Retinal pigment epithelial cell (primary cell): ENCODE measurements around the gene SLF1.

Source experiments
- DNase-seq: peaks from one replicate; pipeline ENCODE4 v3.0.0-alpha.2; 2010; ENCODE audit warnings: low read depth
- H3K4me3 ChIP-seq: 2 replicates; pipeline ENCODE4 v1.5.1; 2011; ENCODE audit warnings: mild to moderate bottlenecking, low read length, control low read depth, moderate library complexity
- CTCF ChIP-seq: conservative IDR thresholded peaks from 2 replicates; pipeline ENCODE4 v1.5.1; 2011; ENCODE audit warnings: low read depth, low read length, control low read depth, inconsistent platforms

SLF1 gene

DNA sequence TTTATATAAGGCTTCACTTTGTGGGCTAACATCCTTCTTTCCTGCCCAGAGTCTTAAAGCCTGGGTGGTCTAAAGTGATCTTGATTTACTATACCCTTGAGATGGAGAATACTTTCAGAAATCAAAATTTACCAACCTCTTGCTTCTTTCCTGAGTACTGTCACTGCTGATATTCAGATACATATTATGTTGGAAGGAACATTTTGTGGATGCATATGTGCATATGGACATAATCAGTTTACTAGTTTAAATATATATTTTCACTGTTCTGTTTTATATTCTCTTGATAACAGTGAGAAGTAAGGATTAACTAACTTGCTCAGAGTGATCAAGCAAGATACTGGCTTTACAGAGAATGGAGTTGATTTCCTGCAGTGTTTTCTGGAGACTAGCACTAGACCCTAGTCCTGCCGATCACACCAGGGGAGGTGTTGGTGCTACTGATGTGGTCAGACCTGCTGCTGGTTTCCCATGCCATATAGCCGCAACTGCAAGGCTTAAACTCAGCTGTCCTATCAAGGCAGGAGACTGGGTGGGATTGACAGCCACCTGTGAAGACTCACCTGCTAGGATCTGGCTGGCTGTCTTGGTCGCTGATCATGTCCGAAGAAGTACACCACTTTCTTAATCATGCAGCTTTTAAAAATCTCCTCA, 57.6 kb downstream of the SLF1 start:
- H3K4me3 ChIP-seq, result no peak overlapping the region
- TF ChIP-seq CTCF, result no peak

GRCh38 chr5:94682814-94683520, 64.5 kb downstream of the SLF1 start:
- TF ChIP-seq CTCF, result no peak

More for the DNA sequence above, 57.6 kb downstream of the SLF1 start:
- DNase-seq, result no peak

GRCh38 chr5:94689908-94690307, 71.4 kb downstream of the SLF1 start:
- TF ChIP-seq CTCF, result no peak

More at GRCh38 chr5:94682814-94683520, 64.5 kb downstream of the SLF1 start:
- no peak for DNase-seq
- H3K4me3 ChIP-seq, result no peak overlapping the region

DNA sequence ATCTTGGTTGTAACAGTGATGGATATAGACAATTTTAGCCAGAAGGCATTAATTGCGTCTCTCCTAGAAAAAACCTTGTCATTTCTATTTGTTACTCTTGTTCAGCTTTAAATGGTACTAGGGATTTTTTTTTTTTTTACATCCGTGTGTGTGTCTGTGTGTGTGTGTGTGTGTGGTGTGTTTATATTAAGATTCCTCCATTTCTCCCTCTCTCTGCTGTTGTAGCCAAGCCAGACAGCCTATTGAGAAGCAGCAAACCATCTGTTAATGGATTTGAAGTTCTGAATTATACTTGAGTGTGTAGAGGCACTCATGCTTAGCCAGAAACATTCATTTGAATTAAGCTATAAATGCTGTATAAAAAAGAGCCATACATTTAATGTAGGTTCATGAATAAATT, 72.3 kb downstream of the SLF1 start:
- H3K4me3 ChIP-seq, result no peak overlapping the region
- DNase-seq, result no peak
- TF ChIP-seq CTCF, result no peak

More at GRCh38 chr5:94689908-94690307, 71.4 kb downstream of the SLF1 start:
- DNase-seq, result no peak
- no peak overlapping the region for H3K4me3 ChIP-seq

- TF ChIP-seq CTCF, result no peak
- no peak for DNase-seq
- no peak overlapping the region for H3K4me3 ChIP-seq
These were observed 72.8 kb downstream of the SLF1 start for GRCh38 chr5:94691291-94691690.

GRCh38 chr5:94691949-94692348, 73.5 kb downstream of the SLF1 start:
- no peak overlapping the region for H3K4me3 ChIP-seq
- peak; percentile 61 for DNase-seq
- TF ChIP-seq CTCF, result no peak

DNA sequence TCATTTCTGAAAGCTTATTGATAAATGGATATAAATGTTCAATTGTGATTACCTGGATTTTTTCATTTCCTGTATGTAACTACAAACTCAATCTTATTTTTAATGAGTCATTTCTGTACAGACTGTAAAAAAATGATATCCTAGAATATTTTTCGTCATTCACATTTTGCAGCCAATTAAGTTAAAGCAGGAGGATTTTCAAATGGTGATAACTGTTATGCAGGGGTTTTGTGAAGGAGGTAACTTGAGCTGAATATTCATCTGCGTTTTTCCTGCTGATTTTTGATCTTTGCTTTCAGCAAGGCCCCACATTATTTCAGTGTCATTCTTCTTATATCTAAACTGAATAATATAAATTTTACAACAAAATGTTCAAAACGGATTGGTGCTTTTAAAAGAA, 74.1 kb downstream of the SLF1 start:
- H3K4me3 ChIP-seq, result no peak overlapping the region
- no peak for TF ChIP-seq CTCF
- DNase-seq, result no peak
